GM21529 (cell line): ENCODE data around the gene ZNF609.

Experiments used
- ATAC-seq: cut with Tn5 transposase; IDR thresholded peaks from one replicate; pipeline ENCODE4 v1.9.1; 2021; ENCODE audit not compliant: unreplicated experiment

ZNF609 gene

GRCh38 chr15:64460206-64460723 lies at the start of gene ZNF609:
TSS of gene ZNF609 (plus strand) at chr15:64460578. CDS start at chr15:64499420, 38,842 bp downstream.
- ATAC-seq, result peak; percentile 61

- no peak for ATAC-seq
These were observed 48.2 kb upstream of the ZNF609 start for GRCh38 chr15:64412216-64412615.

- ATAC-seq, result no peak
These were observed 37.7 kb upstream of the ZNF609 start for GRCh38 chr15:64422697-64423096.

DNA sequence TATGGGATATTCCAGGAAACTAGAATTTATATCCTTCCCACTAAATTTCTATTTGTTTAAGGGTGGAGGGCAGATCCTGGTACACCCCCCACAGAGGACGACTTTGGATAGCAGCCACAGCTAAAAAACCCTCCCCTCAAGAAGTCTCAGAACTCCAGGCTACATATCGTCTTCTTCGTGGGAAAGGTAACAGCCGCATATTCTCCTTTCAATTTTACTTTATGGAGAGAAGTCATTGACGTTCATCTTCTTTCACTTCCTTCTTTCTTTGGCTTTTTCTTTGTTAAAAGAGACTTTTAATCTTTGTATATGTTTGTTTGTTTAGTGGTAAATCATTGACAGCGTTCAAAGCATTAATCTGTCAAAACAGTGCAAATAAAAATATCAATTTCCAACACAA lies 36.4 kb upstream of the ZNF609 start:
- no peak for ATAC-seq

DNA sequence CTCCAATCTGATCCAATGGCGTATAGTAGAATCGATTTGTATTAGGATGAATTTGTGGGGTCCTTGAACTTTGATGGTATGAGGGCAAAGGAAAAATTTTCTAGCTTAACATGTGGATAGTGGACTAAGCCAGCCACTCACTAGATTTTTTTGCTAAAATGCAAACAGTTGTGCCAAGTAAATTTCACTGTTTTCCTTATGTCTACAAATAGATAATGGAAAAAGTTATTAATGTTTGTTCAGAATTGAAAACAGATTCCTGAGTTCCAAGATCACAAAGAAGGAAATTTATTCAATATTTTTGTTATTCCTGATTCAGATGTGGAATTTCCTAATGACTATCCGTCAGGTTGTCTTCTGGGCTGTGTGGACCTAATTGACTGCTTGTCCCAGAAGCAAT lies 35.2 kb upstream of the ZNF609 start:
- no peak for ATAC-seq

GRCh38 chr15:64426845-64427465 lies 33.4 kb upstream of the ZNF609 start:
- no peak for ATAC-seq

- no peak for ATAC-seq
These were observed 30.9 kb upstream of the ZNF609 start for GRCh38 chr15:64429448-64429847.

GRCh38 chr15:64430000-64430735 lies 30.2 kb upstream of the ZNF609 start:
- no peak for ATAC-seq

- ATAC-seq, result no peak
These were observed 22.4 kb upstream of the ZNF609 start for GRCh38 chr15:64437982-64438381.

GRCh38 chr15:64438653-64439447 lies 21.5 kb upstream of the ZNF609 start:
- no peak for ATAC-seq

- no peak for ATAC-seq
These were observed 18.5 kb upstream of the ZNF609 start for GRCh38 chr15:64441852-64442251.

- no peak for ATAC-seq
These were observed 17.4 kb upstream of the ZNF609 start for GRCh38 chr15:64443016-64443415.

GRCh38 chr15:64443747-64444621 lies 16.4 kb upstream of the ZNF609 start:
- ATAC-seq, result peak; percentile 71

GRCh38 chr15:64444836-64445235 lies 15.5 kb upstream of the ZNF609 start:
- ATAC-seq, result no peak

GRCh38 chr15:64447536-64448315 lies 12.7 kb upstream of the ZNF609 start:
- no peak for ATAC-seq

GRCh38 chr15:64452988-64453688 lies 7.2 kb upstream of the ZNF609 start:
- ATAC-seq, result no peak

GRCh38 chr15:64453689-64454037 lies 6.7 kb upstream of the ZNF609 start:
- no peak for ATAC-seq

GRCh38 chr15:64454282-64454681 lies 6.1 kb upstream of the ZNF609 start:
- ATAC-seq, result no peak

- no peak for ATAC-seq
These were observed 4.4 kb upstream of the ZNF609 start for GRCh38 chr15:64455961-64456371.
